ENCODE data around the gene MTERF2. TPM values are rescaled to one million over a fixed set of nuclear protein-coding genes. Genes with fewer than 3 reads are reported as not detected.
"Not testable (repeated sequence)": the region's sequence is repeated elsewhere in the genome, so short reads cannot be mapped to it uniquely, and the experiment has no call there.

Gene MTERF2
- polyA plus RNA-seq, 6 donors from 2014 or later, result 2.2 to 9.1 (median 2.9) TPM

GRCh38 chr12:107012736-107013425, 25.9 kb upstream of the MTERF2 start:
- peak overlapping the region in 1 of 6 donors; percentile 59 for H3K27ac Mint-ChIP-seq
- no peaks in the 10 kb centered on the region for H3K4me1 Mint-ChIP-seq
- H3K4me3 Mint-ChIP-seq, result no peak overlapping the region
- no peaks in the 10 kb centered on the region for H3K27me3 Mint-ChIP-seq
- H3K36me3 Mint-ChIP-seq, result peaks cover 6 to 11% of the 10 kb centered on the region in 2 donors
- H3K9me3 Mint-ChIP-seq, result peaks cover 0 to 5% (median 0%) of the 10 kb centered on the region in 7 donors
- DNase-seq (no peak), ATAC-seq (ENCODE audit: low read depth in 2 of 2) (no peak)

- H3K27me3 Mint-ChIP-seq, result no peaks in the 10 kb centered on the region
- H3K27ac Mint-ChIP-seq, result peak overlapping the region in 1 of 6 donors; percentile 69
- H3K9me3 Mint-ChIP-seq, result peaks cover 0 to 3% (median 0%) of the 10 kb centered on the region in 7 donors
Measured at GRCh38 chr12:107011519-107011918, 24.6 kb upstream of the MTERF2 start.

GRCh38 chr12:107007411-107007810, 20.5 kb upstream of the MTERF2 start:
- Mint-ChIP-seq H3K4me3 (no peak overlapping the region), H3K36me3 (peaks cover 0 to 9% of the 10 kb centered on the region in 2 donors), H3K27ac (no peak overlapping the region), H3K27me3 (no peaks in the 10 kb centered on the region), H3K4me1 (no peaks in the 10 kb centered on the region), H3K9me3 (peaks cover 0 to 4% (median 0%) of the 10 kb centered on the region in 7 donors)
- DNase-seq (no peak), ATAC-seq (ENCODE audit: low read depth in 2 of 2) (no peak)

More at GRCh38 chr12:107011519-107011918, 24.6 kb upstream of the MTERF2 start:
- DNase-seq (no peak), ATAC-seq (ENCODE audit: low read depth in 2 of 2) (no peak)
- Mint-ChIP-seq H3K36me3 (peaks cover 0 to 6% of the 10 kb centered on the region in 2 donors), H3K4me3 (no peak overlapping the region), H3K4me1 (no peaks in the 10 kb centered on the region)

GRCh38 chr12:107002665-107003064, 15.7 kb upstream of the MTERF2 start:
- Mint-ChIP-seq H3K4me3 (peak overlapping the region in 1 of 8 donors; percentile 60), H3K36me3 (peaks cover 9 to 15% of the 10 kb centered on the region in 2 donors)
- not testable (repeated sequence) for H3K9me3 Mint-ChIP-seq; ATAC-seq (ENCODE audit: low read depth in 2 of 2); H3K27ac Mint-ChIP-seq; H3K27me3 Mint-ChIP-seq; DNase-seq; H3K4me1 Mint-ChIP-seq

GRCh38 chr12:106999446-106999845, 12.5 kb upstream of the MTERF2 start:
- ATAC-seq (ENCODE audit: low read depth in 2 of 2) (no peak), DNase-seq (no peak)
- peak overlapping the region in 1 of 8 donors; percentile 42 for H3K4me3 Mint-ChIP-seq
- peaks cover 17 to 26% of the 10 kb centered on the region in 2 donors for H3K36me3 Mint-ChIP-seq
- no peaks in the 10 kb centered on the region for H3K27me3 Mint-ChIP-seq
- H3K27ac Mint-ChIP-seq, result no peak overlapping the region
- peaks cover 0 to 4% (median 3%) of the 10 kb centered on the region in 7 donors for H3K9me3 Mint-ChIP-seq
- H3K4me1 Mint-ChIP-seq, result no peaks in the 10 kb centered on the region

GRCh38 chr12:106997916-106998315, 11.0 kb upstream of the MTERF2 start:
- no peak overlapping the region for H3K4me3 Mint-ChIP-seq
- peaks cover 17 to 26% of the 10 kb centered on the region in 2 donors for H3K36me3 Mint-ChIP-seq
- H3K27ac Mint-ChIP-seq, result no peak overlapping the region
- no peaks in the 10 kb centered on the region for H3K4me1 Mint-ChIP-seq
- H3K27me3 Mint-ChIP-seq, result no peaks in the 10 kb centered on the region
- DNase-seq (no peak), ATAC-seq (ENCODE audit: low read depth in 2 of 2) (no peak)
- H3K9me3 Mint-ChIP-seq, result peaks cover 0 to 4% (median 3%) of the 10 kb centered on the region in 7 donors

- H3K36me3 Mint-ChIP-seq, result peaks cover 8 to 15% of the 10 kb centered on the region in 2 donors
- ATAC-seq (ENCODE audit: low read depth in 2 of 2); H3K27ac Mint-ChIP-seq; H3K9me3 Mint-ChIP-seq; H3K4me1 Mint-ChIP-seq; DNase-seq; H3K27me3 Mint-ChIP-seq; H3K4me3 Mint-ChIP-seq: not testable (repeated sequence)
Measured at GRCh38 chr12:106996102-106996501, 9.2 kb upstream of the MTERF2 start.

- ATAC-seq (ENCODE audit: low read depth in 2 of 2) (no peak), DNase-seq (no peak)
- H3K4me1 Mint-ChIP-seq, result no peaks in the 10 kb centered on the region
Measured at GRCh38 chr12:106994579-106995220, 7.8 kb upstream of the MTERF2 start.

GRCh38 chr12:106987846-106988245, 900 bp upstream of the MTERF2 start:
- DNase-seq (no peak), ATAC-seq (ENCODE audit: low read depth in 2 of 2) (no peak)
- Mint-ChIP-seq H3K9me3 (peaks cover 0 to 5% (median 0%) of the 10 kb centered on the region in 7 donors), H3K4me3 (peak overlapping the region; percentile 81 to 98 (median 95)), H3K36me3 (peaks cover 13 to 19% of the 10 kb centered on the region in 2 donors), H3K27ac (peak overlapping the region in 2 of 6 donors; percentile 78 to 87), H3K27me3 (no peaks in the 10 kb centered on the region), H3K4me1 (peaks cover 22 to 41% (median 33%) of the 10 kb centered on the region in 3 donors)

More at GRCh38 chr12:106994579-106995220, 7.8 kb upstream of the MTERF2 start:
- H3K36me3 Mint-ChIP-seq, result peaks cover 8 to 15% of the 10 kb centered on the region in 2 donors
- no peak overlapping the region for H3K4me3 Mint-ChIP-seq
- no peaks in the 10 kb centered on the region for H3K27me3 Mint-ChIP-seq
- H3K9me3 Mint-ChIP-seq, result peaks cover 0 to 4% (median 0%) of the 10 kb centered on the region in 7 donors
- H3K27ac Mint-ChIP-seq, result no peak overlapping the region

GRCh38 chr12:106986135-106986534, 811 bp downstream of the MTERF2 start:
- H3K27ac Mint-ChIP-seq, result no peak overlapping the region
- H3K36me3 Mint-ChIP-seq, result peaks cover 13 to 19% of the 10 kb centered on the region in 2 donors
- ATAC-seq (ENCODE audit: low read depth in 2 of 2), result no peak
- H3K4me1 Mint-ChIP-seq, result peaks cover 22 to 41% (median 33%) of the 10 kb centered on the region in 3 donors
- peaks cover 0 to 5% (median 0%) of the 10 kb centered on the region in 7 donors for H3K9me3 Mint-ChIP-seq
- no peak for DNase-seq
- H3K4me3 Mint-ChIP-seq, result peak overlapping the region; percentile 92 to 98 (median 96)
- H3K27me3 Mint-ChIP-seq, result no peaks in the 10 kb centered on the region

- Mint-ChIP-seq H3K4me1 (peaks cover 22 to 41% (median 33%) of the 10 kb centered on the region in 3 donors), H3K36me3 (peaks cover 13 to 19% of the 10 kb centered on the region in 2 donors), H3K27me3 (no peaks in the 10 kb centered on the region), H3K9me3 (peaks cover 0 to 5% (median 0%) of the 10 kb centered on the region in 7 donors), H3K27ac (peak overlapping the region in 1 of 6 donors; percentile 22), H3K4me3 (peak overlapping the region in 4 of 8 donors; percentile 1 to 97 (median 72))
- no peak for DNase-seq
- ATAC-seq (ENCODE audit: low read depth in 2 of 2), result no peak
Measured at GRCh38 chr12:106985479-106985878, 1.5 kb downstream of the MTERF2 start.

GRCh38 chr12:106984588-106985137, 2.3 kb downstream of the MTERF2 start:
- Mint-ChIP-seq H3K27me3 (no peaks in the 10 kb centered on the region), H3K27ac (peak overlapping the region in 1 of 6 donors; percentile 53), H3K9me3 (peaks cover 0 to 5% (median 0%) of the 10 kb centered on the region in 7 donors), H3K4me1 (peaks cover 22 to 41% (median 33%) of the 10 kb centered on the region in 3 donors), H3K36me3 (peaks cover 13 to 19% of the 10 kb centered on the region in 2 donors), H3K4me3 (peak overlapping the region in 2 of 8 donors; percentile 3 to 92)
- DNase-seq (peak; percentile 15), ATAC-seq (ENCODE audit: low read depth in 2 of 2) (no peak)

- Mint-ChIP-seq H3K9me3 (peaks cover 0 to 5% (median 0%) of the 10 kb centered on the region in 7 donors), H3K4me3 (no peak overlapping the region), H3K27me3 (no peaks in the 10 kb centered on the region), H3K36me3 (peaks cover 13 to 19% of the 10 kb centered on the region in 2 donors), H3K27ac (no peak overlapping the region), H3K4me1 (peaks cover 18 to 34% (median 30%) of the 10 kb centered on the region in 3 donors)
- ATAC-seq (ENCODE audit: low read depth in 2 of 2) (no peak), DNase-seq (no peak)
Measured at GRCh38 chr12:106982229-106982628, 4.7 kb downstream of the MTERF2 start.
